Adrenal gland (tissue), 12 donors: ENCODE data around the gene SH3D19. TPM values are rescaled to one million over a fixed set of nuclear protein-coding genes. Genes with fewer than 3 reads are reported as not detected.

Experiments
- DNase-seq, 7 donors: peaks; one replicate each; pipeline ENCODE4 v3.0.0-alpha.2; 2019 to 2020
- H3K27ac ChIP-seq, 5 donors: fragments of 200-600 bp; sonication (generic) in 4 of 5; 1 replicate in 3 of 5; 2 replicates in 2 of 5; pipeline versions ENCODE4 v1.5.1 to v1.8.0; 2016 to 2020; ENCODE audit warnings: mild to moderate bottlenecking in 1 of 5
- H3K27me3 ChIP-seq: fragments of 200-600 bp; 2 replicates; pipeline ENCODE4 v1.8.0; 2021
- H3K36me3 ChIP-seq, 2 donors: fragments of 200-600 bp; replicated peaks in 1 of 2; 1 replicate in 1 of 2; 2 replicates in 1 of 2; pipeline versions ENCODE4 v1.5.1 to v1.8.0; 2018 to 2022
- H3K4me1 ChIP-seq, 2 donors: fragments of 200-600 bp; replicated peaks in 1 of 2; 1 replicate in 1 of 2; 2 replicates in 1 of 2; pipeline versions ENCODE4 v1.5.1 to v1.8.0; 2018 to 2021
- H3K4me3 ChIP-seq, 4 donors: fragments of 200-600 bp; sonication (generic) in 3 of 4; one replicate each; pipeline ENCODE4 v1.5.1; 2016 to 2018
- H3K9me3 ChIP-seq, 3 donors: fragments of 200-600 bp; sonication (generic) in 1 of 3; replicated peaks in 1 of 3; 1 replicate in 2 of 3; 2 replicates in 1 of 3; pipeline versions ENCODE4 v1.5.1 to v1.8.0; 2016 to 2021
- CTCF ChIP-seq, 6 experiments: fragments of 450-650 bp in 4 of 6; fragments of 200-600 bp in 2 of 6; sonication (generic) in 1 of 6; IDR thresholded peaks; 1 replicate in 5 of 6; 2 replicates in 1 of 6; pipeline versions ENCODE4 v1.5.1 to v1.8.0; 2016 to 2021; ENCODE audit warnings: antibody characterized with exemption in 6 of 6, mild to moderate bottlenecking in 2 of 6, moderate library complexity in 1 of 6
- POLR2A ChIP-seq, 2 donors: fragments of 450-650 bp; IDR thresholded peaks; one replicate each; pipeline ENCODE4 v1.6.1; 2017; ENCODE audit warnings: antibody characterized with exemption in 2 of 2, mild to moderate bottlenecking in 2 of 2, moderate library complexity in 1 of 2
- WGBS, 4 donors: extraction: QIAGEN DNeasy Blood & Tissue Kit in 2 of 4; methylation state at CpG; one replicate each; pipeline versions ENCODE4 v1.1.5 to v1.1.7; 2013 to 2017; 5-methylcytosine and 5-hydroxymethylcytosine counted together
- intact Hi-C, 2 donors: fragments of 100-400 bp; cut with DNase I; formaldehyde crosslinking; loops; one replicate each; pipeline versions ENCODE4 v1.14.1 to v1.15.0; 2022 to 2023
- polyA plus RNA-seq, 3 donors: library from polyadenylated mRNA; stranded (reverse); fragments of 200-250 nt in 2 of 3; fragments of 350-450 nt in 1 of 3; fragmentation: Illumina TruSeq in 1 of 3; extraction: RNeasy Lipid Tissue Mini Kit (QIAGEN cat#74804) in 1 of 3; gene quantifications; one replicate each; pipeline ENCODE4 v1.2.3, GENCODE V29; 2013 to 2014
- total RNA-seq, 9 donors: library from RNA; depleted of rRNA in 4 of 9; stranded (reverse); fragments of >200 nt in 4 of 9; fragments of 120-200 nt in 1 of 9; fragmentation: NEBNext Ultra II Directional in 1 of 9; extraction: Animal tissue kit (Norgen Biotek cat#: 25700) in 1 of 9; gene quantifications; one replicate each; pipeline versions ENCODE4 v1.1.0 to v1.2.4, GENCODE V29; 2013 to 2023
- donor health status: healthy with polysubstance abuse.
- donor health status: Bipolar disorder and iron deficiency.
- donor health status: DM: yes; HTN: yes; CAD: no.
- donor health status: DM: no; HTN: no; CAD: no.
- donor health status: DM: no; HTN: no; CAD: no.
- donor health status: DM: yes; HTN: yes; CAD: no.

Gene SH3D19
- total and polyA plus RNA-seq, 12 donors: 16.6 to 117 (median 40.3) TPM

- Histone ChIP-seq H3K27ac (no peak overlapping the region), H3K4me3 (no peak overlapping the region), H3K36me3 (peaks cover 0 to 56% of the 10 kb centered on the region in 2 donors), H3K9me3 (no peaks in the 10 kb centered on the region), H3K4me1 (peaks cover 4 to 5% of the 10 kb centered on the region in 2 donors), H3K27me3 (no peaks in the 10 kb centered on the region)
- DNase-seq: no peak
- WGBS, 4 donors: 92 to 100% (median 96%) methylated on average over 3 of the region's 3 CpGs
- TF ChIP-seq CTCF (IDR thresholded peaks at IDR 0.05): no peak
- no peak for TF ChIP-seq POLR2A (IDR thresholded peaks at IDR 0.05)
- intact Hi-C loops: loop anchor here in 1 of 2 donors (10.0 kb wide), 1 partner anchor 498 kb away; no protein-coding TSS in a partner anchor
Measured at GRCh38 chr4:151107063-151107462, 218.3 kb downstream of the SH3D19 start.

GRCh38 chr4:151105454-151106032, 219.9 kb downstream of the SH3D19 start:
- TF ChIP-seq CTCF (IDR thresholded peaks at IDR 0.05): no peak
- TF ChIP-seq POLR2A (IDR thresholded peaks at IDR 0.05): no peak
- peaks cover 8 to 19% of the 10 kb centered on the region in 2 donors for H3K4me1 ChIP-seq
- H3K4me3 ChIP-seq: no peak overlapping the region
- no peak overlapping the region for H3K27ac ChIP-seq
- H3K27me3 ChIP-seq: no peaks in the 10 kb centered on the region
- no peaks in the 10 kb centered on the region for H3K9me3 ChIP-seq
- intact Hi-C loops: loop anchor here in 1 of 2 donors (10.0 kb wide), 1 partner anchor 499 kb away; no protein-coding TSS in a partner anchor
- H3K36me3 ChIP-seq: peaks cover 0 to 66% of the 10 kb centered on the region in 2 donors
- 97 to 100% (median 98%) methylated on average over 5 of the region's 5 CpGs for WGBS, 4 donors
- DNase-seq: no peak

- intact Hi-C loops: loop anchor here in 1 of 2 donors (10.0 kb wide), 1 partner anchor 500 kb away; no protein-coding TSS in a partner anchor
- Histone ChIP-seq H3K4me1 (peaks cover 8 to 23% of the 10 kb centered on the region in 2 donors), H3K27ac (no peak overlapping the region), H3K36me3 (peaks cover 0 to 66% of the 10 kb centered on the region in 2 donors), H3K9me3 (no peaks in the 10 kb centered on the region), H3K27me3 (no peaks in the 10 kb centered on the region), H3K4me3 (no peak overlapping the region)
- TF ChIP-seq CTCF (IDR thresholded peaks at IDR 0.05) (no peak), POLR2A (IDR thresholded peaks at IDR 0.05) (no peak)
- no peak for DNase-seq
- WGBS, 4 donors: 90 to 96% (median 94%) methylated on average over 1 of the region's 1 CpG
Measured at GRCh38 chr4:151104621-151105020, 220.8 kb downstream of the SH3D19 start.

- Histone ChIP-seq H3K4me1 (peaks cover 8 to 23% of the 10 kb centered on the region in 2 donors), H3K9me3 (no peaks in the 10 kb centered on the region), H3K4me3 (no peak overlapping the region), H3K36me3 (peaks cover 0 to 63% of the 10 kb centered on the region in 2 donors), H3K27me3 (no peaks in the 10 kb centered on the region), H3K27ac (no peak overlapping the region)
- no peak for DNase-seq
- no peak for TF ChIP-seq POLR2A (IDR thresholded peaks at IDR 0.05)
- TF ChIP-seq CTCF (IDR thresholded peaks at IDR 0.05): no peak
- WGBS, 4 donors: 64 to 78% (median 71%) methylated on average over 2 of the region's 2 CpGs
- intact Hi-C loops: loop anchor here in 1 of 2 donors (10.0 kb wide), 1 partner anchor 501 kb away; no protein-coding TSS in a partner anchor
Measured at GRCh38 chr4:151103758-151104157, 221.6 kb downstream of the SH3D19 start.
